OCI-LY3 (cell line): ENCODE measurements around the gene PKDREJ.

ENCODE experiments used
- EZH2phosphoT487 ChIP-seq: fragments of 200-600 bp; shearing (Covaris generic); IDR thresholded peaks from 2 replicates; pipeline ENCODE4 v1.6.1; 2018; ENCODE audit warnings: antibody characterized with exemption, mixed run types, low read depth
- TF ChIP-seq, protein P1 (sequence below): fragments of 200-600, 300-600 bp; sonication (generic); IDR thresholded peaks from 2 replicates; pipeline ENCODE4 v1.5.1; 2014; ENCODE audit warnings: antibody characterized with exemption, low read length, low read depth

DNA sequence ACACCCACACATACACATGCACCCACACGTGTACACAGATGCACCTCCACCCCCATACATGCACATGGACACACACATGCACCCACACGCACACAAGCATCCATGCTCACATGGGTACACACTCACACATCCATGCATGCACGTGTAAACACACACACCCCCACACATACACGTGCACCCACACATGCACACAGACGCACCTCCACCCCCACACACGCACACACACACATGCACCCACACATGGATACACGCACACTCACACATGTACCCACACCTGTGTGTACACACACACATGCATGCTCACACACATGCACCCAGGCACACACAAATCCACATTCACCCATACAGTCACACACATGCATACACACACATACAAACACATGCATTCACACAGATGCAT is 37.5 kb downstream of the PKDREJ start:
- TF ChIP-seq, protein P1, sequence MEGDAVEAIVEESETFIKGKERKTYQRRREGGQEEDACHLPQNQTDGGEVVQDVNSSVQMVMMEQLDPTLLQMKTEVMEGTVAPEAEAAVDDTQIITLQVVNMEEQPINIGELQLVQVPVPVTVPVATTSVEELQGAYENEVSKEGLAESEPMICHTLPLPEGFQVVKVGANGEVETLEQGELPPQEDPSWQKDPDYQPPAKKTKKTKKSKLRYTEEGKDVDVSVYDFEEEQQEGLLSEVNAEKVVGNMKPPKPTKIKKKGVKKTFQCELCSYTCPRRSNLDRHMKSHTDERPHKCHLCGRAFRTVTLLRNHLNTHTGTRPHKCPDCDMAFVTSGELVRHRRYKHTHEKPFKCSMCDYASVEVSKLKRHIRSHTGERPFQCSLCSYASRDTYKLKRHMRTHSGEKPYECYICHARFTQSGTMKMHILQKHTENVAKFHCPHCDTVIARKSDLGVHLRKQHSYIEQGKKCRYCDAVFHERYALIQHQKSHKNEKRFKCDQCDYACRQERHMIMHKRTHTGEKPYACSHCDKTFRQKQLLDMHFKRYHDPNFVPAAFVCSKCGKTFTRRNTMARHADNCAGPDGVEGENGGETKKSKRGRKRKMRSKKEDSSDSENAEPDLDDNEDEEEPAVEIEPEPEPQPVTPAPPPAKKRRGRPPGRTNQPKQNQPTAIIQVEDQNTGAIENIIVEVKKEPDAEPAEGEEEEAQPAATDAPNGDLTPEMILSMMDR, result no peak
- TF ChIP-seq EZH2phosphoT487, result no peak
